Epithelial cell of prostate (primary cell): ENCODE measurements around the gene ZNF512B.

Experiments used
- DNase-seq: peaks from one replicate; pipeline ENCODE4 v3.0.0-alpha.2; 2011; ENCODE audit warnings: low read depth, low spot score
- H3K27ac ChIP-seq: fragments of 450-650 bp; 2 replicates; pipeline ENCODE4 v1.5.1; 2017; ENCODE audit warnings: mild to moderate bottlenecking

ZNF512B gene

GRCh38 chr20:63953764-63954429, 15.8 kb downstream of the ZNF512B start:
- no peak for DNase-seq
- H3K27ac ChIP-seq, result peak overlapping the region; percentile 60

DNA sequence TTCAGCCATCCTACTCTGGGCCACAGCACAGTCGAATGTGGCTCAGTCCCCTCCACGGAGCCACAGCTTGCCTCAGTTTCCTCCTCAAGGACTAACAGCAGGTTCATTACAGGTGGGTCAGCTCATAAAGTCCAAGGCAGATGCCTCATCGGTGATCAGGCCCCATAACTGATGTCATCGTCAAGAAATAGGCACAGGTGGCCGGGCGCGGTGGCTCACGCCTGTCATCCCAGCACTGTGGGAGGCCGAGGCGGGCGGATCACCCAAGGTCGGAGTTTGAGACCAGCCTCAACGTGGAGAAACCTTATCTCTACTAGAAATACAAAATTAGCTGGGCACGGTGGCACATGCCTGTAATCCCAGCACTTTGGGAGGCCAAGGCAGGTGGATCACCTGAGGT, 17.0 kb downstream of the ZNF512B start:
- H3K27ac ChIP-seq, result peak overlapping the region; percentile 60
- no peak for DNase-seq

GRCh38 chr20:63952210-63952535, 17.6 kb downstream of the ZNF512B start:
- DNase-seq, result no peak

GRCh38 chr20:63951398-63952209, 18.1 kb downstream of the ZNF512B start:
- DNase-seq, result no peak

More at GRCh38 chr20:63952210-63952535, 17.6 kb downstream of the ZNF512B start:
- peak overlapping the region; percentile 60 for H3K27ac ChIP-seq

GRCh38 chr20:63950701-63951397, 18.9 kb downstream of the ZNF512B start:
- no peak for DNase-seq
- peak overlapping the region; percentile 60 for H3K27ac ChIP-seq

More at GRCh38 chr20:63951398-63952209, 18.1 kb downstream of the ZNF512B start:
- peak overlapping the region; percentile 60 for H3K27ac ChIP-seq

DNA sequence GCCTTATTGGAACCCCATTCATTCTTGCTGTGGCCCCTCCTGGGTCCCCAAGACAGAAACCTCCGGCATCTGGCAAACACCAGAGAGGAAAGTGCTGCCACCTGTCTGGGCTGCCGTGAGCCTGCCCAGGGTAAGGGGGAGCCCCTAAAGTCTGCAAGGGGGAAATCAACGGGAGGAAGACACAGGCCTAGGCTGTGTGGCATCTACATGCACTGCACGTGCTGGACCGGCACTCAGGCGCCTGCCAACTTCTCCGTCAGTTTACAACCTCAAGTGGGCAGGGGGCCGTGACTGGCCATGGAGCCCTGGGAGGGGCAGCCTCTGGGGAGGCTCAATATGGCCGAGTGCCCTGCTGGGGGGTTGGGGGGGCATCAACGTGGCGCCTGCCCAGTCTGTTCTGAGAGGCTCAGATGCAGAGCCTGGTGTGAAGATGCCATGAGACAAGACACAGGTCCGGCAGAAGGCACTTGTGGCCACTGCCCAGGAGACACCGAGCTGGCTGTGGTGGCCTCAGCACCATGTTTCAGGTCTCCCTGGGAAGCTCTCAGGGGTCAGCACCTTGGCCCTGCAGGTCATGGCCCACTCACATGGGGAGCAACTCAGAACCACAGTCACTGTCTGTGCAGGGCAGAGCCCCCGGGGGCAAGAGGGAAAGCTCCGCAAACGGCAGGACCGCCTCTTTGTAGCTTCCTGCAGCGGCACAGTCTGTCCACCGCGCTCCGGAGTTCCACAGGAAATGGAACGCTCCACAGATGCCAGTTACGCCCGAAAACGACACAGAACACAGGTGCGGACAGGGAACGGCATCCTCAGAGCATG, 21.9 kb downstream of the ZNF512B start:
- DNase-seq, result no peak
- peak overlapping the region; percentile 60 for H3K27ac ChIP-seq

DNA sequence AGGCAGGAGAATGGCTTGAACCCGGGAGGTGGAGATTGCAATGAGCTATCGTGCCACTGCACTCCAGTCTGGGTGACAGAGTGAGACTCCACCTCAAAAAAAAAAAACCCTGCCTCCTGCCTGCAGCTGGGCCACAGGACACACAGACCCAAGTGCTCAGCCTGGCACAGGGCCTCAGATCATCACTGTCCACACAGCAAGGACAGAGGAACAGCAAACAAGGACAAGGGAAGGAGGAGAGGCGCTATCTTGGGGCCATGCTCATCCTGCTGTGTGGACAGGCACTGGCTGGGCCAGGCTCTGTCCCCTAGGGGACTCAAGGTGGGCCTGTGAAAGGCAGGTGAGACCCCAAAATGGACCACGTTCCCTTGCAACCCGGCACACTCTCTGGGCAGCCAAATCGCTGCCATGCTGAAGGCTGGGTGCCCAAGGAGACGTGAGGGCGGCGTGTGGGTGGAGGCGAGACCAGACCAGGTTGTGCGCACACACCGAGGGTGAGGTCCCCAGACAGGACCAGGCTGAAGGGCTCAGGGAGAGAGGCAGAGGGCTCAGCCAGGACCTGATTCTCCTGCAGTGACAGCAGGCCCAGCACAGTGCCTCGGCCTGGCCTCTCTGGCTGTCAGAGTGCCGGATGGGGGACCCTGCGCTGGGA, 22.6 kb downstream of the ZNF512B start:
- peak overlapping the region; percentile 60 for H3K27ac ChIP-seq
- no peak for DNase-seq

DNA sequence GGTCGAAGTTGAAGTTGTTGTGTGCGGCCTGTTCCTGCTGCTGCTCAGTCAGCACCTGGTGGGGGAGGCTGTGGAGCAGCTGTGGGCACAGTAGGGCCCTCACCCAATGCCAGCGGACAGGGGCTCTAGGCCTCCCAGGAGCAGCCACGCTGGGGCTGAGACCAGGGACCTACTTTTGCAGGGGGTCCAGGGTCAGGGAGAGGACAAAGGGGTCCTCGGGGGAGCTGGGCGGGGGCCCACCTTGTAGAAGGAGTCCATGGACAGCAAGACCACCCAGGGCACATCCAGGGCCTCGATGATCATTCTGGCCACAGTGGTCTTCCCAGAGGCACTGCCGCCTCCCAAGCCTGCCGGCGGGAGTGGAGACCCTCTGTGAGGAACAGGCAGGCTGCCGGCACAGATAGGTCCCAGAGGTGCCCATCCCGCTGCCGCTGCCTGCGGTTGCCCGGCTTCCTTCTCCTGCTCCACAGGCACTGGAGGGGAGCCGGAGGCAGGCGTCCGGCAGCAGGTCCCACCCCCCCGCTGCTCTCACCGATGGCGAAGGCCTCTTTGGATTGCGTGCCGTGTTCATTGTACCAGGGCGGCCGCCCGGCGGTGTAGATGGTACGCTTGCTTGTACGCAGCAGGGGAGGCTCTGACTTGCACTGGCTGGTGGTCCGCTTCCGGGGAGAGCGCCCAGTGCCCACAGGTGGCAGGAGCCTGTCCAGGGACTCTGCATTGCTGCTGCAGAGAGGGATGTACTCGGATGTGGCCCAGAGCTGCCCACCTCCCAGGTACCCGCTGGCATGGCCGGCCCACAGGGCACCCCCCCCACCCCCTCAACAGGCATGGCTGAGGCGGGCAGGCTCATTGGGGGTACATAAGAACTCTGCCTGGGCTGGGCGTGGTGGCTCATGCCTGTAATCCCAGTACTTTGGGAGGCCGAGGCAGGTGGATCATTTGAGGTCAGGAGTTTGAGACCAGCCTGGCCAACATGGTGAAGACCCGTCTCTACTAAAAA, 23.5 kb downstream of the ZNF512B start:
- DNase-seq, result no peak
- H3K27ac ChIP-seq, result no peak overlapping the region

GRCh38 chr20:63945031-63945658, 24.6 kb downstream of the ZNF512B start:
- no peak overlapping the region for H3K27ac ChIP-seq
- no peak for DNase-seq

- DNase-seq, result no peak
- H3K27ac ChIP-seq, result no peak overlapping the region
Observed at GRCh38 chr20:63944078-63944941, 25.4 kb downstream of the ZNF512B start.

DNA sequence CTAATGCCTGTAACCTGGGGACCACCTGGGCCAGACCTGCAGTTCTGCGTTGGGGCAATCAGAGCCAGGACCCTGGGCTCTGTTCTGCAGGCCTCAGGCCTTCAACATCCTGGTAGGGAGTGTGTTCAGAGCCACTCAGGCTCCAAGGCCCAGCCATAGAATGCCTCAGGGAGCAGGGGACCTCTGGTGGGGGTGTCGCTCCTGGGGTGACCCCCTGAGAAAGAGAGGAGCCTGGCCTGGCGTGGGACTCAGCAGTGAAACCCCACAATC, 26.0 kb downstream of the ZNF512B start:
- peak overlapping the region; percentile 97 for H3K27ac ChIP-seq
- DNase-seq, result no peak

DNA sequence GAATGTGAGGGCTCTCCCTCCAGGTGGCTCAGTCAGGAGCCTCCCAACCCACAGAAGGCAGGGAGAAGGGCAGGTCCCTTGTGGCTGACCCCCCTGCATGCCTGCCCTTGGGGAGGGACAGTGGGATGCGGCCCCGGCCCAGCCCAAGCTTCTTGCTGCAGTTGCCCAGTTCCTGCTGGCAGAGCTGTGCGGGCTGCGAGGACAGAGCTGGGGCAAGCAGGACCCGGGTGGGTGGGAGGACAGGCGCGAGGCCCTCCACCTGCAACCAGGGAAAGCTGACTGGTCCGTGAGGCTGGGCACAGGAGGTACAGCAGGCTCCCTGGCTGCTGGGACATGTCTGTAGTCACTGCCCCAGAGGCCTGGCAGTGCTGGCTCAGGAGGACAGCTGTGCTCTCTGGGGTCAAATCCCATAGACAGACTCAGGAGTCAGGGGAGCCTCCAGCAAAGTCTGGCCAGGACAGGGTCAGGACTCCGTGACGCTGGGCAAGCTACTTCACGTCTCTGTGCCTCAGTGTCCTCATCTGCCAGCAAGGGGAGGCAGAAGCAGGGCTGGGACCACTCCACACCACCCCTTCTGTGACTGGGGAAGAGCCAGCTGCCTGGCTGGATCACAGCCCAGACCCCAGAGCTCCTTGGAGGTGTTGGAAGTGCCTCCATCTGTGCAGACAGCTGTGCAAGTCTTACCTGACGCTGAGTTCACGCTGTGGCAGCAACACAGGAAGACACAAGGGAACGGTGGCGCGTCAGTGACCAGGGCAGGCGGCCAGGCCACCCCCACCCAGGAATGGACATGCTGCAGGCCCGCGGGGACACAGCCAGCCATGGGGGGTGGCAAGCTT, 26.5 kb downstream of the ZNF512B start:
- no peak for DNase-seq
- H3K27ac ChIP-seq, result peak overlapping the region; percentile 97

DNA sequence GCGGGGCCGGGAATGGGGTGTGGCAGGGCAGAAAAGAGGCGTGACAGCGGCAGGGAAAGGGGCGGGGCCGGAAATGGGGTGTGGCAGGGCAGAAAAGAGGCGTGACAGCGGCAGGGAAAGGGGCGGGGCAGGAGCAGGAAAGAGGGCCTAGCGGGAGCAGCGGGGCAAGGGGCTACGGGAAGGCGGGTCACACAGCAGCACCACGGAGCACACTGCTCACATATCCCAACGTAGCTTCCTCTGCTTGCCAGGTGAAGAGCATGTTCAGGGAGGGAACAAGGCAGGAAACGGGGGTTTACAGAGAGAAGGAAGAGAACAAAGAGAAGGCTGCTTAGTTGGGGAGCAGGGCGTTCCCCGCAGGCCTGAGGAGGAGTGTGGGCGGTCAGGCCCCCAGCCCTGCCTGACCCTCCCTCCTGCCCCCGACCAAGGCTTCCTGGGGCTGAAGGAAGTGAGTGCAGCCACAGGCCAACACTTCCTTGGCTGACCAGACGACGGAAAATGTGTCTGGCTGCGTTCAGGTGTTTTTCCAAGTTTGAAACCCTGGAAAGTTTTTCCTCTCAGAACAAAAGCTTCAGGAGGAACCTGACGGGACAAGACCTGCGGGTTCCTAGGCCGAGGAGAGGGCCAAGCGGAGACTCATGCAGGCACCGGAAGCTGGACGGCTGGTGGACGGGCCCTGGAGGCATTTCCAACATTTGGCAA, 27.3 kb downstream of the ZNF512B start:
- H3K27ac ChIP-seq, result peak overlapping the region; percentile 97
- no peak for DNase-seq

- DNase-seq, result no peak
- peak overlapping the region; percentile 96 for H3K27ac ChIP-seq
Observed at GRCh38 chr20:63941282-63942081, 28.2 kb downstream of the ZNF512B start.
